ENCODE data around the gene ASIC2.

The ASIC2 gene

DNA sequence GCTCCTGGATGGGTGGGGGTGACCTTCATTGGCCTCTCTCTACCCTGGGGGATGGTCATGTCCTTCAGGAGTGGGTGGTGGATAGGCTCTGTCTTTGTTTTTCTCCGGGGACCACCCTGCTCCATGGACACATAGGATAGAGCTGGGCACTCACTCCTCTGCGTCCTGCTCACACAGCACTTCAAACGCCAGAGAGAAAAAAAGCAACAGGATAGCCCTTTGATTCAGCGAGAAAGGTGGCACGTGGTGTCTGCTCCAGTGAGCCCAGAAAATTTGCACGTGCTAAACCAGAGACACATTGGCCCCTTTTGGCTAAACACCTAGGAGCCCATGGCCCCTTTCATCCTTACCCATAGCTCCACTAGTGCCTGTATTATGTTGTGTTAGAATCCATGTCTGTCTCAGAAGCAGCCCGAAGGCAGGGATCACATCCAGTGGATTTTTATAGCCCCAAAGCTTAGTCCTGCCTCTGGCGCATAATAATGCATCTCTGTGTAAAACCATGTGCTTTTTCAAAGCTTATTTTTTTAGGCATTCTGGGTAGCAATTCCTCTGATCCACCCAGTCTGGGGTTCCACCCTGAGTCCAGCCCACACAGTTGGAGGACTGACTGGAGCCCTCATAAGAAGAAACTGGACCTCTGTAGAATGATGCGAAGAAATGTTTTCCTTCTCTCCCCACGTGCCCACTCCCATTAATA is 90.1 kb downstream of the ASIC2 start:
- no peak for DNase-seq

- DNase-seq = no peak
These were observed 91.1 kb downstream of the ASIC2 start for GRCh38 chr17:33202021-33202420.

DNA sequence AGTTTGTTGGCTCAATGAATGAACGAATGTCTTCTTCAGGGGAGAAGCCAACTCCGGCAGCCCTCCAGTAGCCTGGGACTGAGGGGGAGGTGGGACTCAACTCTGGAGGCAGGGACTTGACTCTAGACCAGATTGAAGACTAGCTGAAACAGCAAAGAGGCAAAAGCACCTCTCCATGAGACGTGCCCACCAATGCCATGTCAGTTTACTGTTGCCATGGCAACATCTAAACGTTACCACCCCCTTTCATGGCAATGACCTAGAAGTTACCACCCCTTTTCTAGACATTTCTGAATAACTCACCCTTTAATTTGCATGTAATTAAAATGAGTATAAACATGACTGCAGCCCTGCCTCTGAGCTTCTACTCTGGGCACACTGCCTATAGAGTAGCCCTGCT is 91.8 kb downstream of the ASIC2 start:
- no peak for DNase-seq

GRCh38 chr17:33200587-33200986 is 92.5 kb downstream of the ASIC2 start:
- no peak for DNase-seq

DNA sequence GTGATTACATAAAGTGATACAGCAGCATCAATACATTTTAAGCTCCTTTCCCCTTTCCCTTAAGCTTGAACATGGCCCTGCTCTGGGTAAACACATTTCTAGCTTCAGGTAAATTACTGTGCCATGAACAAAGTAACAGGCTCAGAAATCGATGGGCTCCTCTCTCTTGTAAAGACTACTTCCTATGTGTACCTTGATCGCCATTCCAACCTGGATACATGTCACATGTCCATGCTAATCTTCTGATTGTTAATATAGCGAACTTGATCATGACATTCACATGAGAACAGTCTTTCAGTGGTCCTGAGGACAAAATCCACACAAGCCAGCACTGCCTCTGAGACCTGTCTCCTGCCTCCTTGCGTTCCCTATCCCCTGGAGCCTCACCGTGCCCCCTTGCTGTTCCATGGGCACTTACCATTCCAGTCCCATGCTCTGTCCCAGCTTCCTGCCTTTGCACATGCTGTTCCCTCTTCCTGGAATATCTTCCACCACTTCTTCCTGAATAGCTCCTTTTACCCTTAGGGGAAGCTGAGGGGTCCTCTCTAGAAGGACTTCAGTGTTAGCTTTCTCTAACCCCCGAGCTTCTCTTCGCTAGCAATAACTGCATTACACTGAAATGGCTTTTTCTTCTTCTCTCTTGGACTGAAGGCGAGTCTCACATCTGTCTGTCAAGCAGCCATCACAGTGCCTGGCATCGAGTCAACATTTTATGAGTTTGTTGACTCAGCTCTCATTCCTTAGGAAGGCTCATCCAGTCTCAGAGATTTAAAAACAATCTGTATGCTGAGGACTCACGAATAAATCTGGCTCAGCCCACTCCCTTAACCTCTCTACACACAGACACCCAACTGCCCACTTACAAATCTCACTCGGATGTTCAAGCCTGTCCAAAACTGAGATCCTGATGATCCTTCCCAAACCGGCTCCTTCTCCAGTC is 93.3 kb downstream of the ASIC2 start:
- no peak for DNase-seq

GRCh38 chr17:33198954-33199353 is 94.1 kb downstream of the ASIC2 start:
- DNase-seq = no peak

DNA sequence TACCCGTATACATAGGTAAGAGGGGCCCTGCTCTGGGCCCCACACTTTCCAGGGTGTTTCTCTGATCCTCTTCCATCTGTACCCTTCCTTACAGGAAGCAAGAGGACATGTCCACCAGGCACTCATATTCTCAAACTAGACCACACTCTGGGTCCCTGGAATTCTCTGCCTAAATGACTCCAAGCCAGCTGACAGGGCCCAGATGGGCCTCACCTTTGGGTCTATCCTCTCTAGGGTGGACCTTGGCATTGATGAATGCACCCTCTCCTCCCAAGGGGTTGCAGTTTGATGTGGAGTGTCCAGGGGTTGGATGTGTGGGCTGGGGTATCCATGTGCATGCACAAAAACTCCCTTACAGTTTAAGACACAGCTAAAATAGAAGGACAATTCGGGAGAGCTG is 95.8 kb downstream of the ASIC2 start:
- DNase-seq = no peak

GRCh38 chr17:33196883-33197282 is 96.2 kb downstream of the ASIC2 start:
- DNase-seq = no peak

DNA sequence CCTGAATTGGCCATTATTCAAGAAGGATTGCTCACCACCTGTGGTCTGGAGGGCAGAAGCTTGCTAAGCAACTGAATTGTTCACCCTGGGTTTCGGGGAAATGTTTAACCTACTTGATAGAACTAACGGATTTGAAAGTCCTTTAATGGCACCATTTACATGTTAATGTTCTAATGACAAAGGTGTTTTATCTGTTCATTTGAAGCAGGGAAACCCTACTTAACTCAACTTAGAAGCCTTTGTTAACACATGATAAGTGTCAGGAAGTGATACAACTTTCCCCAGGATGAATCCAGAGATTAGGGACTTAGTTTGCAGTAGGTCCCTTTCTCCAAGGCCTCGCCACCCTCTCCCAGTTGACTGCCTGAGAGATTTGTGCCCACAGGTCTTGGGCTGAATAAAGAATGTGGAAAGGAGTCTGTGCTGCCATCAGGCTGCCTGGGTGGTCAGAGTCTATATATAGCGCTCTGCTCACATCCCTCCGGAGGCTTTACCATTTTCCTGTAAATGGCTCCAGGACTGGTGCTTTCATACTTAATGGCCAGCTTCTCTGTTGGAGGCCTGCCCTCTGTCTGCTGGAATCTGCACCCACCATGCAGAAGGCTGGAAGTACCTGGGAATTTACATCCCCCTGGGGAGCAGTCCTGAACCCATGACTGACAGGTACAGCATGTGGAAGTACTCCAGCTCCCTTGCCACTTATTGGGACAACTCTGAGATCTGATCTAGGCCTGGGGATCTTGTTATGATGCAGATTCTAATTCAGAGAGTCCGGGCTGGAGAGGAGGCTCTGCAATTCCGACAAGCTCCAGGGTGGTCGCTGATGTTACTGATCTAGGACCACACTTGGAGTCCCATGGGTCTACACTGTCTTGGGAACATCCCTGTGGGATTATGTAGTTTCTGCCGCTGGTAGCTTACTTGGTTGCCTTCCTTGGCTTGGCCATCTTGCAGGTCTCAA is 99.9 kb downstream of the ASIC2 start:
- DNase-seq = no peak

- DNase-seq = no peak
These were observed 109.5 kb downstream of the ASIC2 start for GRCh38 chr17:33183487-33184026.

DNA sequence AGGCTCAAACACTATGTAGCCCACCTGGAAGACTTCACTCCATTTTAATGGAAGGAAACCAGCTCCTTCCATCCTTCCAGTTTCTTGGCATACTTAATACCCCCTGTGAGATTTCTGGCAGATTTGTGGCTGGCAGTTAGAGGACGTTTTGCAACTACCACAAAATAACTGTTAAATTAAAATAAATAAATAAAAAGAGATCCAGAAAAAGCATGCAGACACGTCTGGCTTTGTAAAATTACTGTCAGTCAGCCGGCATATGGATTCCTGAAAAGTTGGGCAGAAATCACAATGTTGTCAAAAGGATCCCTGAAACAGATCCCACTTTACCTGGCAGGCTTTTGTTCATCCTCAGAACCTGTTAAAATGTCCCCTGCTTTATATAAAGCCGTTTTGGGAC is 113.9 kb downstream of the ASIC2 start:
- DNase-seq = no peak

DNA sequence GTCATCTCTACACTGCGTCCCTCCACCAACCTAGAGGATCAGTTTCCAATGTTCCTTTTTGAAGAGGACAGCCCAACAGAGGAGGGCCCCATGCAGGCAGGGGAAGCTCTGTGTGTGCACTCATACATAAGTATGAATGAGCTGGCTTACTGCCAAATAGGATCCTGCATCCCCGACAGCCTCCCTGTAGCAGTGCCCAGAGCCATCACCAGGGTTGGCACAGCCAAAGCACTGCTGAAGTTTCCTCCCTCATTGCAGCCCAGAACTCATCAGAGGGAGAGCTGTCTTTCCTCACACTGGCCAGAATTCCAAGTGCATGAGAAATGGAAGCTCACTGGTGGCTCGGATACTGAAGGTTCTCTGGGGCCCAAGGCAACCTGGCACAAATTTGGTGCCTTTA is 114.4 kb downstream of the ASIC2 start:
- no peak for DNase-seq

GRCh38 chr17:33175562-33175961 is 117.5 kb downstream of the ASIC2 start:
- DNase-seq = no peak

- DNase-seq = no peak
These were observed 121.2 kb downstream of the ASIC2 start for GRCh38 chr17:33171931-33172330.

- DNase-seq = no peak
These were observed 123.4 kb downstream of the ASIC2 start for GRCh38 chr17:33169580-33170285.

- DNase-seq = no peak
These were observed 125.4 kb downstream of the ASIC2 start for GRCh38 chr17:33167736-33168135.

GRCh38 chr17:33166472-33166871 is 126.6 kb downstream of the ASIC2 start:
- no peak for DNase-seq

- no peak for DNase-seq
These were observed 128.8 kb downstream of the ASIC2 start for GRCh38 chr17:33164169-33164881.

DNA sequence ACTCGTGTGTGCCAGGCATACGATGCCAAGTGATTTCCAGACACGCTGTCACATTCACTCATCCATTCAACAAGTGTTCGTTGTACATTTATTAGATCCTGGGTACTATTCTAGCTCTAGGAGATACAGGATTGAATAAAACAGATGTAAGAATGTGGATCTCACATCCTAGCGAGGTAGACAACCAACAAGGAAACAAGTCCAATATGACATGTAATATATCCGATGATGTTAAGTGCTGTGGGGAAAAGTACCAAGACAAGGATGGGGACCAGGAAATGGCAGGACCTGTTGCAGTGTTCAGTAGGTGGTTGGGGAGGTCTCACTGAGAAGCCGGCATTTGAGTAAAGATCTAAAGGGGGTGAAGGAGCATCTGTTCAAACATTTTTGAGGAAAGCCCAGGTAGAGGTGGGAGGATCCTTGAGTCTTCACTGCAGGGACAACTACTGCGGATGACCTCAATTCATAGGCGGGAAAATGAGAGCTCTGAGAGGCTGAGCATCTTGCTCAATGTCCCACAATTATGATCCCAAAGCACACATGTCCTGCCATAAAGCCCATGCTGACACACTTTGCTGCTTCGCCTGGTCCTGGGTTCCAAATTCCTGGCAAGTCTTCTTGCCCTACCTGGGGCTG is 129.4 kb downstream of the ASIC2 start:
- DNase-seq = no peak

DNA sequence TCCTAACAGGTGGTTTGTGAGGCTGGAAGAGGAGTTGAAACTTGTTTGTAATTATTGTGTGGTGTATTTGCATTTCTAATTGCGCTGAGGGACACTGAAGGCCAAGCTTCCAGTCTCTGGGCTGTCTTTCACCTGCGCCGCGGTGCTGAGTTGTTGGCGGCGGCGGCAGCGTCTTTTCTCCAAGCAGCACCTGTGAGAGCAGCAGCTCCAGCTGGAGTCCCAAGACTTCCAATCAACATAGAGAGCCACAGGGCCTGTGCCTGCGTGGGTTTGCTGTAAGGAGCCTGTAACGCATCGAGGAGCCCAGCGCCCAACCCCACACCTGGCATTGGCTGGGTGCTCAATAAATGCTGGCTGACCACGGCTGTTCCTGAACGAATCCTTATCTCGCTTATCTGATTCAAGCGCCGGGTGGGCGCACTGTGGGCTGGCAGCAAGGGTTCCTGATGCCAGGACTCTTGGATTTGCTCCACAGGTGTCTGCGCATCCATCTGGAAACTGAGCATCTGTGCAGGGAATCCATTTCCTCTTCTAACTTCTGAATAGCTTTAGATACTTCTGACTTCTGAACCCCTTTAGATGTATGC is 138.1 kb downstream of the ASIC2 start:
- DNase-seq = no peak

- no peak for DNase-seq
These were observed 140.3 kb downstream of the ASIC2 start for GRCh38 chr17:33152783-33153182.
